ENCODE data around the gene FOSB. TPM values are rescaled to one million over a fixed set of nuclear protein-coding genes. Genes with fewer than 3 reads are reported as not detected.

FOSB gene
- total and polyA plus RNA-seq, 9 of the 15 experiments (the other 6 are each of a cell fraction or from before 2014, with no cell fraction given) = 0.11 to 2.7 (median 0.73) TPM

DNA sequence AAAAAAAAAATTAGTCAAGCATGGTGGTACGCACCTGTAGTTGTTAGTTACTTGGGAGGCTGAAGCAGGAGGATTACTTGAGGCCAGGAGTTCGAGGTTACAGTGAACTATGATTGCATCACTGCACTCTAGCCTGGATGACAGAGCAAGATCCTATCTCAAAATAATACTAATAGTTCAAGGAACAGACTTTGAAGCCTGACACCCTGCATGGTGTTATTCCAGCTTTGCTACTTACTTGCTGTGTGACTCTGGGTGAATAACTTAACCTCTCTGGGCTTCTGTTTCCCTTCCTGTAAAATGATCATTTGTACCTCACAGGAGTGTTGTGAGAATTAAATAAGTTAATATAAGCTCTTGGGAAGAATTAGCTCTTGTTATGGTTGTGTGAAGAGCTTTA lies 3.5 kb upstream of the FOSB start (continued):
- TF ChIP-seq ZEB2 (IDR thresholded peaks at IDR 0.05) = no peak
- TF ChIP-seq TSC22D4 (tag; IDR thresholded peaks at IDR 0.05) = no peak
- TF ChIP-seq GTF2A2 (tag; IDR thresholded peaks at IDR 0.05) = no peak
- peak; percentile 15; the same call in 1 of the 2 replicates for TF ChIP-seq ATF7 (IDR thresholded peaks at IDR 0.05)
- TF ChIP-seq TFAM (CRISPR knock-in tag; conservative IDR thresholded peaks at IDR 0.05) = no peak
- no peak for TF ChIP-seq RFX5 (IDR thresholded peaks at IDR 0.05; ENCODE audit: low read depth, low read length)
- TF ChIP-seq NCOA2 (IDR thresholded peaks at IDR 0.05; ENCODE audit: partially characterized antibody in 2 of 2) = no peak
- TF ChIP-seq GABPB1 (CRISPR knock-in tag; IDR thresholded peaks at IDR 0.05) = 0 out of 2 replicates have a peak, but pooled peaks have one; percentile 24
- no peak for TF ChIP-seq NKRF (IDR thresholded peaks at IDR 0.05; ENCODE audit: borderline replicate concordance)
- TF ChIP-seq MXI1 (IDR thresholded peaks at IDR 0.05; ENCODE audit: low read depth, low read length) = no peak
- no peak for TF ChIP-seq PRPF4 (IDR thresholded peaks at IDR 0.05; ENCODE audit: insufficient read depth, low read depth, low read length, poor library complexity, severe bottlenecking)
- TF ChIP-seq, protein P1, sequence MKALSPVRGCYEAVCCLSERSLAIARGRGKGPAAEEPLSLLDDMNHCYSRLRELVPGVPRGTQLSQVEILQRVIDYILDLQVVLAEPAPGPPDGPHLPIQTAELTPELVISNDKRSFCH (CRISPR knock-in tag; IDR thresholded peaks at IDR 0.05) = no peak
- TF ChIP-seq, protein P1 (tag; IDR thresholded peaks at IDR 0.05) = no peak
- TF ChIP-seq ZBTB17 (CRISPR knock-in tag; IDR thresholded peaks at IDR 0.05) = no peak
- TF ChIP-seq TEAD2 (tag; IDR thresholded peaks at IDR 0.05) = no peak
- TF ChIP-seq ZNF511 (CRISPR knock-in tag; IDR thresholded peaks at IDR 0.05) = no peak
- TF ChIP-seq MAFF (IDR thresholded peaks at IDR 0.05; ENCODE audit: low read length) = no peak
- TF ChIP-seq LEF1 (IDR thresholded peaks at IDR 0.05) = no peak
- TF ChIP-seq, protein P2, sequence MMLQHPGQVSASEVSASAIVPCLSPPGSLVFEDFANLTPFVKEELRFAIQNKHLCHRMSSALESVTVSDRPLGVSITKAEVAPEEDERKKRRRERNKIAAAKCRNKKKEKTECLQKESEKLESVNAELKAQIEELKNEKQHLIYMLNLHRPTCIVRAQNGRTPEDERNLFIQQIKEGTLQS (IDR thresholded peaks at IDR 0.05) = peak; percentile 78
- TF ChIP-seq, protein P2 (CRISPR knock-in tag; conservative IDR thresholded peaks at IDR 0.05) = no peak
